Measurements from ENCODE around the gene NELFCD. TPM values are rescaled to one million over a fixed set of nuclear protein-coding genes. Genes with fewer than 3 reads are reported as not detected.

NELFCD gene
- polyA plus RNA-seq, 1 of the 3 experiments (the other 2 are of a cell fraction), result 90.0 TPM

GRCh38 chr20:58985656-58986055, 4.6 kb downstream of the NELFCD start:
- Histone ChIP-seq H3K27ac (ENCODE audit: low read depth in 2 of 2, low read length in 1 of 2) (peak overlapping the region in 1 of 2 experiments; percentile 56; a peak in 1 of 4 replicates), H3K4me1 (ENCODE audit: control insufficient read depth in 1 of 2, insufficient read depth in 2 of 2, low read depth in 1 of 2, low read length in 1 of 2) (peaks cover 9 to 53% of the 10 kb centered on the region in 2 experiments; a peak in 3 of 4 replicates), H3K9me2 (no peaks in the 10 kb centered on the region), H4K20me1 (ENCODE audit: insufficient read depth) (peaks cover 24% of the 10 kb centered on the region), H3K9ac (no peak overlapping the region), H3K9me3 (no peaks in the 10 kb centered on the region), H3K4me2 (no peak overlapping the region), H2AFZ (ENCODE audit: low read depth) (no peak overlapping the region), H3K4me3 (ENCODE audit: low read depth in 2 of 2, low read length in 1 of 2) (no peak overlapping the region), H3K36me3 (replicated peaks in 1 of 2; ENCODE audit: control insufficient read depth in 1 of 2, insufficient read depth in 2 of 2, low read length in 1 of 2) (peaks cover 35 to 43% of the 10 kb centered on the region in 2 experiments), H3F3A (replicated peaks; ENCODE audit: insufficient read depth) (no peaks in the 10 kb centered on the region), H3K27me3 (ENCODE audit: insufficient read depth) (no peaks in the 10 kb centered on the region), H3K79me2 (ENCODE audit: insufficient read depth) (peaks cover 56% of the 10 kb centered on the region)
- CTCF ChIA-PET, result interaction anchor here (1.0 kb wide), 1 partner anchor 419 kb away, joined by 3 read pairs; no protein-coding TSS in a partner anchor
- POLR2A ChIA-PET, result no interaction called here
- WGBS (ENCODE audit: low lambda C conversion rate), result 95% methylated on average over 5 of the region's 5 CpGs
- DNase-seq, result no peak
- TF ChIP-seq USF2 (IDR thresholded peaks at IDR 0.05; ENCODE audit: borderline replicate concordance, low read depth, low read length), result no peak
- TF ChIP-seq FOXM1 (IDR thresholded peaks at IDR 0.05; ENCODE audit: low read depth), result no peak
- no peak for TF ChIP-seq FOSL2 (IDR thresholded peaks at IDR 0.05; ENCODE audit: borderline replicate concordance, low read depth)
- no peak for TF ChIP-seq ELF1 (IDR thresholded peaks at IDR 0.05)
- no peak for TF ChIP-seq EP300 (IDR thresholded peaks at IDR 0.05; ENCODE audit: borderline replicate concordance in 1 of 2, low read depth in 1 of 2, low read length in 1 of 2)
- no peak for TF ChIP-seq JUND (IDR thresholded peaks at IDR 0.05)
- no peak for TF ChIP-seq IRF3 (IDR thresholded peaks at IDR 0.05; ENCODE audit: low read depth, low read length)
- TF ChIP-seq FOXJ3 (CRISPR knock-in tag; IDR thresholded peaks at IDR 0.05), result no peak
- no peak for TF ChIP-seq SMC3 (IDR thresholded peaks at IDR 0.05; ENCODE audit: low read depth, low read length)
- TF ChIP-seq TCF12 (IDR thresholded peaks at IDR 0.05), result no peak

GRCh38 chr20:58986286-58986967, 5.4 kb downstream of the NELFCD start:
- Histone ChIP-seq H3K4me2 (no peak overlapping the region), H3K9me3 (no peaks in the 10 kb centered on the region), H3K4me1 (ENCODE audit: control insufficient read depth in 1 of 2, insufficient read depth in 2 of 2, low read depth in 1 of 2, low read length in 1 of 2) (peaks cover 9 to 53% of the 10 kb centered on the region in 2 experiments; a peak in 3 of 4 replicates), H4K20me1 (ENCODE audit: insufficient read depth) (peaks cover 24% of the 10 kb centered on the region), H3K36me3 (replicated peaks in 1 of 2; ENCODE audit: control insufficient read depth in 1 of 2, insufficient read depth in 2 of 2, low read length in 1 of 2) (peaks cover 40 to 51% of the 10 kb centered on the region in 2 experiments), H3K27ac (ENCODE audit: low read depth in 2 of 2, low read length in 1 of 2) (peak overlapping the region in 1 of 2 experiments; percentile 56; a peak in 2 of 4 replicates), H3K9me2 (no peaks in the 10 kb centered on the region), H3K79me2 (ENCODE audit: insufficient read depth) (peaks cover 56% of the 10 kb centered on the region), H3F3A (replicated peaks; ENCODE audit: insufficient read depth) (no peaks in the 10 kb centered on the region), H3K4me3 (ENCODE audit: low read depth in 2 of 2, low read length in 1 of 2) (no peak overlapping the region), H2AFZ (ENCODE audit: low read depth) (no peak overlapping the region), H3K27me3 (ENCODE audit: insufficient read depth) (no peaks in the 10 kb centered on the region), H3K9ac (no peak overlapping the region)
- 73% methylated on average over 9 of the region's 9 CpGs for whole genome bisulfite sequencing (ENCODE audit: low lambda C conversion rate)
- no peak for DNase-seq
- ChIA-PET POLR2A (interaction anchor here (1.0 to 1.5 kb wide), 3 partner anchors 46 to 95 kb away, joined by 3 to 11 read pairs (median 4); partner anchors contain the start of gene ATP5F1E), CTCF (interaction anchor here (1.0 to 1.5 kb wide), 3 partner anchors 33 to 469 kb away, joined by 3 to 5 read pairs (median 3); no protein-coding TSS in a partner anchor)
- no peak for TF ChIP-seq RAD21 (IDR thresholded peaks at IDR 0.05; ENCODE audit: low read length)
- TF ChIP-seq RFX5 (IDR thresholded peaks at IDR 0.05; ENCODE audit: low read length), result no peak
- TF ChIP-seq MEF2A (IDR thresholded peaks at IDR 0.05; ENCODE audit: borderline replicate concordance, low read depth), result no peak
- no peak for TF ChIP-seq USF1 (IDR thresholded peaks at IDR 0.05; ENCODE audit: borderline replicate concordance, low read depth)
- TF ChIP-seq USF2 (IDR thresholded peaks at IDR 0.05; ENCODE audit: borderline replicate concordance, low read depth, low read length), result no peak
- no peak for TF ChIP-seq JUND (IDR thresholded peaks at IDR 0.05)
- TF ChIP-seq SMC3 (IDR thresholded peaks at IDR 0.05; ENCODE audit: low read depth, low read length), result no peak
- no peak for TF ChIP-seq NFIC (IDR thresholded peaks at IDR 0.05; ENCODE audit: borderline replicate concordance)
- no peak for TF ChIP-seq TCF12 (IDR thresholded peaks at IDR 0.05)
- no peak for TF ChIP-seq REST (IDR thresholded peaks at IDR 0.05; ENCODE audit: low read depth, low read length)
- no peak for TF ChIP-seq RXRA (IDR thresholded peaks at IDR 0.05; ENCODE audit: borderline replicate concordance, low read depth)
- no peak for TF ChIP-seq NRF1 (IDR thresholded peaks at IDR 0.05; ENCODE audit: low read depth, low read length)
- TF ChIP-seq TEAD4 (IDR thresholded peaks at IDR 0.05; ENCODE audit: borderline replicate concordance, insufficient read depth), result no peak
- no peak for TF ChIP-seq CHD2 (IDR thresholded peaks at IDR 0.05; ENCODE audit: low read length, partially characterized antibody)

All from SK-N-SH (cell line).